ENCODE results near the gene SIK1. TPM values are rescaled to one million over a fixed set of nuclear protein-coding genes. Genes with fewer than 3 reads are reported as not detected.
"Not testable (repeated sequence)": the region's sequence is repeated elsewhere in the genome, so short reads cannot be mapped to it uniquely, and the experiment has no call there.

The SIK1 gene
- polyA plus RNA-seq, 4 donors, result 1.9 to 11.5 (median 4.9) TPM

GRCh38 chr21:43430830-43431416, 4.0 kb upstream of the SIK1 start:
- H3K9me3 ChIP-seq (ENCODE audit: control insufficient read depth in 2 of 2, insufficient read depth in 1 of 2, low read depth in 1 of 2, low read length in 1 of 2); FAIRE-seq; H3K4me1 ChIP-seq (ENCODE audit: control insufficient read depth in 3 of 3, insufficient read depth in 2 of 3, low read depth in 1 of 3, low read length in 2 of 3); H3K36me3 ChIP-seq (ENCODE audit: control insufficient read depth in 3 of 3, insufficient read depth in 2 of 3, low read depth in 1 of 3, low read length in 3 of 3); H3K4me3 ChIP-seq (ENCODE audit: low read depth in 1 of 3, low read length in 3 of 3); DNase-seq; H3K27me3 ChIP-seq (ENCODE audit: control insufficient read depth in 3 of 3, insufficient read depth in 3 of 3, low read length in 3 of 3); H3K27ac ChIP-seq (ENCODE audit: low read depth in 1 of 3, low read length in 2 of 3): not testable (repeated sequence)
- WGBS, 3 donors, result 8 to 62% (median 33%) methylated on average over 4 to 10 of the region's 17 CpGs

- H3K4me3 ChIP-seq (ENCODE audit: low read depth in 1 of 3, low read length in 3 of 3); DNase-seq; H3K27me3 ChIP-seq (ENCODE audit: control insufficient read depth in 3 of 3, insufficient read depth in 3 of 3, low read length in 3 of 3); H3K36me3 ChIP-seq (ENCODE audit: control insufficient read depth in 3 of 3, insufficient read depth in 2 of 3, low read depth in 1 of 3, low read length in 3 of 3); H3K27ac ChIP-seq (ENCODE audit: low read depth in 1 of 3, low read length in 2 of 3); FAIRE-seq; H3K9me3 ChIP-seq (ENCODE audit: control insufficient read depth in 2 of 2, insufficient read depth in 1 of 2, low read depth in 1 of 2, low read length in 1 of 2); H3K4me1 ChIP-seq (ENCODE audit: control insufficient read depth in 3 of 3, insufficient read depth in 2 of 3, low read depth in 1 of 3, low read length in 2 of 3): not testable (repeated sequence)
- no CpG with 5 or more reads among the region's 6 CpGs for WGBS, 3 donors
These were observed 2.0 kb upstream of the SIK1 start for GRCh38 chr21:43428964-43429363.

GRCh38 chr21:43427242-43427559, 270 bp upstream of the SIK1 start:
- not testable (repeated sequence) for H3K27ac ChIP-seq (ENCODE audit: low read depth in 1 of 3, low read length in 2 of 3); H3K27me3 ChIP-seq (ENCODE audit: control insufficient read depth in 3 of 3, insufficient read depth in 3 of 3, low read length in 3 of 3); H3K4me3 ChIP-seq (ENCODE audit: low read depth in 1 of 3, low read length in 3 of 3); DNase-seq; H3K9me3 ChIP-seq (ENCODE audit: control insufficient read depth in 2 of 2, insufficient read depth in 1 of 2, low read depth in 1 of 2, low read length in 1 of 2); H3K4me1 ChIP-seq (ENCODE audit: control insufficient read depth in 3 of 3, insufficient read depth in 2 of 3, low read depth in 1 of 3, low read length in 2 of 3); H3K36me3 ChIP-seq (ENCODE audit: control insufficient read depth in 3 of 3, insufficient read depth in 2 of 3, low read depth in 1 of 3, low read length in 3 of 3); FAIRE-seq
- no CpG with 5 or more reads among the region's 53 CpGs for WGBS, 3 donors

GRCh38 chr21:43426004-43426403, 927 bp downstream of the SIK1 start:
- DNase-seq; H3K27me3 ChIP-seq (ENCODE audit: control insufficient read depth in 3 of 3, insufficient read depth in 3 of 3, low read length in 3 of 3); H3K27ac ChIP-seq (ENCODE audit: low read depth in 1 of 3, low read length in 2 of 3); FAIRE-seq; H3K9me3 ChIP-seq (ENCODE audit: control insufficient read depth in 2 of 2, insufficient read depth in 1 of 2, low read depth in 1 of 2, low read length in 1 of 2); H3K4me3 ChIP-seq (ENCODE audit: low read depth in 1 of 3, low read length in 3 of 3); H3K36me3 ChIP-seq (ENCODE audit: control insufficient read depth in 3 of 3, insufficient read depth in 2 of 3, low read depth in 1 of 3, low read length in 3 of 3); H3K4me1 ChIP-seq (ENCODE audit: control insufficient read depth in 3 of 3, insufficient read depth in 2 of 3, low read depth in 1 of 3, low read length in 2 of 3): not testable (repeated sequence)
- no CpG with 5 or more reads among the region's 43 CpGs for WGBS, 3 donors

- not testable (repeated sequence) for H3K36me3 ChIP-seq (ENCODE audit: control insufficient read depth in 3 of 3, insufficient read depth in 2 of 3, low read depth in 1 of 3, low read length in 3 of 3); DNase-seq; H3K9me3 ChIP-seq (ENCODE audit: control insufficient read depth in 2 of 2, insufficient read depth in 1 of 2, low read depth in 1 of 2, low read length in 1 of 2); H3K27ac ChIP-seq (ENCODE audit: low read depth in 1 of 3, low read length in 2 of 3); H3K4me1 ChIP-seq (ENCODE audit: control insufficient read depth in 3 of 3, insufficient read depth in 2 of 3, low read depth in 1 of 3, low read length in 2 of 3); H3K27me3 ChIP-seq (ENCODE audit: control insufficient read depth in 3 of 3, insufficient read depth in 3 of 3, low read length in 3 of 3); FAIRE-seq; H3K4me3 ChIP-seq (ENCODE audit: low read depth in 1 of 3, low read length in 3 of 3)
- no CpG with 5 or more reads among the region's 15 CpGs for WGBS, 3 donors
These were observed 7.5 kb downstream of the SIK1 start for GRCh38 chr21:43419475-43419874.

- not testable (repeated sequence) for H3K27ac ChIP-seq (ENCODE audit: low read depth in 1 of 3, low read length in 2 of 3); H3K27me3 ChIP-seq (ENCODE audit: control insufficient read depth in 3 of 3, insufficient read depth in 3 of 3, low read length in 3 of 3); H3K9me3 ChIP-seq (ENCODE audit: control insufficient read depth in 2 of 2, insufficient read depth in 1 of 2, low read depth in 1 of 2, low read length in 1 of 2); H3K4me3 ChIP-seq (ENCODE audit: low read depth in 1 of 3, low read length in 3 of 3); H3K36me3 ChIP-seq (ENCODE audit: control insufficient read depth in 3 of 3, insufficient read depth in 2 of 3, low read depth in 1 of 3, low read length in 3 of 3); DNase-seq; FAIRE-seq; H3K4me1 ChIP-seq (ENCODE audit: control insufficient read depth in 3 of 3, insufficient read depth in 2 of 3, low read depth in 1 of 3, low read length in 2 of 3)
- WGBS, 3 donors, result no CpG with 5 or more reads among the region's 5 CpGs
These were observed 12.4 kb downstream of the SIK1 start for GRCh38 chr21:43414576-43414975.

- H3K9me3 ChIP-seq (ENCODE audit: control insufficient read depth in 2 of 2, insufficient read depth in 1 of 2, low read depth in 1 of 2, low read length in 1 of 2); H3K27me3 ChIP-seq (ENCODE audit: control insufficient read depth in 3 of 3, insufficient read depth in 3 of 3, low read length in 3 of 3); DNase-seq; H3K36me3 ChIP-seq (ENCODE audit: control insufficient read depth in 3 of 3, insufficient read depth in 2 of 3, low read depth in 1 of 3, low read length in 3 of 3); H3K4me3 ChIP-seq (ENCODE audit: low read depth in 1 of 3, low read length in 3 of 3); FAIRE-seq; H3K27ac ChIP-seq (ENCODE audit: low read depth in 1 of 3, low read length in 2 of 3); H3K4me1 ChIP-seq (ENCODE audit: control insufficient read depth in 3 of 3, insufficient read depth in 2 of 3, low read depth in 1 of 3, low read length in 2 of 3): not testable (repeated sequence)
- 90% methylated on average over 3 of the region's 28 CpGs; no CpG with 5 or more reads in 2 of the 3 donors for WGBS, 3 donors
These were observed 14.7 kb downstream of the SIK1 start for GRCh38 chr21:43412020-43412788.

- not testable (repeated sequence) for H3K36me3 ChIP-seq (ENCODE audit: control insufficient read depth in 3 of 3, insufficient read depth in 2 of 3, low read depth in 1 of 3, low read length in 3 of 3); H3K9me3 ChIP-seq (ENCODE audit: control insufficient read depth in 2 of 2, insufficient read depth in 1 of 2, low read depth in 1 of 2, low read length in 1 of 2); H3K27ac ChIP-seq (ENCODE audit: low read depth in 1 of 3, low read length in 2 of 3); H3K27me3 ChIP-seq (ENCODE audit: control insufficient read depth in 3 of 3, insufficient read depth in 3 of 3, low read length in 3 of 3); H3K4me1 ChIP-seq (ENCODE audit: control insufficient read depth in 3 of 3, insufficient read depth in 2 of 3, low read depth in 1 of 3, low read length in 2 of 3); DNase-seq; H3K4me3 ChIP-seq (ENCODE audit: low read depth in 1 of 3, low read length in 3 of 3); FAIRE-seq
- 97 to 100% methylated on average over 5 of the region's 27 CpGs; no CpG with 5 or more reads in 1 of the 3 donors for WGBS, 3 donors
These were observed 16.4 kb downstream of the SIK1 start for GRCh38 chr21:43410456-43411068.
